Eye (tissue), 1 donor: ENCODE measurements around the gene FAIM2.

ENCODE experiments used
- DNase-seq: peaks from one replicate; pipeline ENCODE4 v3.0.0-alpha.2; 2015

The FAIM2 gene

DNA sequence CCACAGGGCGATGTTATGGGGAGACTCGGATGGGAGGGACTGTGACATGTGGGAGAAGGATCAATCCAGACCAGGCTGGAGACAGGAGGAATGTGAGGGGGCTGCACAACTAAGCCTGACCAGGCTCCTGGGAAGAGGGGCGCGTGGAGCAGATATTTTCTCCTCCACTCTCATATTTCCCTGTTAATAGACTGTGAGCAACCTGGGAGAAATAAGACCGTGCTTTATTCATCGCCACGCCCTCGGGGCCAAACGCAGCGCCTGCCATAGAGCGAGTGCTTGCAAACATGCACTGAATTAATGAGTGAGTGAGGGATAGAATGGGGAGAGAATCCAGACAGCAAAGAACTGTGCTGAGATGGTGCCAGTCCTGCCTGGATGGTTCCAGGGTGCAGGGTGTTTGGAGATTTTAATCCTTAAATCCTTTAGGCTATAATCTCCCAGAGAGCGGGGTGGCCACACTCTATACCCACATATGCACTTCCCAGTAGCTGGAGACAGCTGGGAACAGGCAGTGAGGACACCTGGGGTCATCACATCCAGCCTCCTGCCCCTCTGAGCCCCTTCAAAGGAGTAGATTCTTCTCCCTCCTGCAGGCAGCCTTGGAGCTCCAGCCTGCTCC lies 13.6 kb upstream of the FAIM2 start:
- no peak for DNase-seq

DNA sequence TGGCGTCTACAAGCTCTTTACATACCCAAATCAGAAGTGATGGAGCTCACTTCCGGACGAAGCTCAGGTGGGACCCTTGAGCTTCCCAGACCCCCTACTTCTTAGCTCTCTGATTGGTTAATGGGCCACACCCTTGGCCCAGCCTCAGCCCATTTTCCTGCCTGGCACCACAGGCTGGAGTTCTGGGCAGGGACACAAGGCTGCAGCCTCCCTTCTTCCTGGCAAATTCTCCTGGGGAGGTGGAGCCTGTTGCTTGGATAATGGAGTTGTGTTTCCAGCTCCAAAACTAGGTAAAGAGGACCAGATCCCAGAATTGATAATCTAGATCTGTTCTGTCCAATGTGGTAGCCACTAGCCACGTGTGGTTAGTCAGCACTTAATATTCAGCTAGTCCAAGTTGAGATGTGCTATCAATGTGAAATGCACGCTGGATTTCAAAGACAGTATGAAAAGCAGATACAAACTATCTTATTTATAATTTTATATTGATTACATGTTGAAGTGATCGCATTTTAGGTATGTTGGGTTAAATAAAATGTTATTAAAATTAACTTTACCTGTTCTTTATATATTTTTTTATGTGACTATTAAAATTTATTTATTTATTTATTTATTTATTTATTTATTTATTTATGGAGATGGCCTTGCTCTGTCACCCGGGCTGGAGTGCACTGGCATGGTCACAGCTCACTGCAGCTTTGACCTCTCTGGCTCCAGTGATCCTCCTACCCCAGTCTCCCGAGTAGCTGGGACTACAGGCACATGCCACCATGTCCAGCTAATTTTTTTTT lies 12.6 kb upstream of the FAIM2 start:
- no peak for DNase-seq

DNA sequence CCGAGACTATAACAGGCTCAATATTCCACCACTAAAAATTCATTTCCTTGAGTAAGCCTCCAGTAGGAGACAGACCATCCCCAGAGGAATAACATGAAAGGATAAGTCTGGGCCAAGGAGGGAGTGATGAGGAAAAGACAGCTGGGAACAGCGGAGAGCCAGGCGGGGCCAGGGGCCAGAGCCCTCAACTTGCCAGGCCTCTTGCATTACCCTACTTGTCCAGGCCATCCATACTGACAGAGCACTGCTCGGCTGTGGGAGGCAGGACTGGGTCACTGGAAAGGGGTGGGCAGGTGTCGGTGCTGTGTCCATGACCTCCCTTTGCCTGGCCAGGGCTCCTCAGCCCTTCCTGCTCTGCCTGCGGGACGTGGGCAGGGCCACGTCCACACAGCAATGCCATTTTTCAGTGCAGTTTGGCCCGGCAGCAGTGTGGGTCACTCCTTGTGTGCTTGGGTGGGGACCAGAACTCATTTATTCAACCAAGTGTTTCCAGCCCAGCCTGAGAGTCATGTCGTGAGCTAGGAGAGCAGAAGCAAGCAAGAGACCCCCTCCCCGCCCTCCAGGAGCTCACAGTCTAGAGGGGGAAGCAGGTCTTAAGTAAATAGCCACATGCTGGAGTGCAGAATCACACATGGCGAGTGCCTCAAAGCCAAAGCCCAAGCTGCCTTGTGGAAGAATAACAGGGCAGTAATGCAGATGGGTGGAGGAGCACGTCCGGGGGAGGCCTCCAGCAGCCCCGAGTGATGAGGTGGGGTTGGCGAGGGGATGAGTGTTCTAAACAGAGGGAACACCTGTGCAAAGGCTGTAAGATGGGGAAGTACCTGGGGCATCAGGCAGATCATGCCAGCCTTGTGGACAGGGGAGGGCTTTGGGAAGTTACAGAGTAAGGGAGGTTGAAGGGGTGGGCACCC lies 8.9 kb upstream of the FAIM2 start:
- no peak for DNase-seq

DNA sequence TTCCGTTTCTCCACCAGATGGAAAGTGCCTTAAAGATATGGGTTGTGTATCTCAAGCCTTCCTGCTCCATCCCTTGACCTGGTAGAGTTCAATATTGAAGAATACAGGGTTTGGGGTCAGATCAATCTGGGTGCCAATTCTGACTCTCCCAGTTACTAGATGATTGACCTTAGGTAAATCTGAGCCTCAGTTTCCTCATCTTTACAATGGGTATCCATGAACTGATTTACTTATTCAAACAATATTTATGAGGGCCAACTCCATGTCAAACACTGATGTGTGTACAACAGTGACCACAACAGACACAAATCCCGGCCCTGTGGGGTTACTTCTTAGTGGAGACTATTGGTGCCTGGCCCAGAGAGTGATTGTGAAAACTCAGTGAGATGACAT lies 7.5 kb upstream of the FAIM2 start:
- DNase-seq: no peak

DNA sequence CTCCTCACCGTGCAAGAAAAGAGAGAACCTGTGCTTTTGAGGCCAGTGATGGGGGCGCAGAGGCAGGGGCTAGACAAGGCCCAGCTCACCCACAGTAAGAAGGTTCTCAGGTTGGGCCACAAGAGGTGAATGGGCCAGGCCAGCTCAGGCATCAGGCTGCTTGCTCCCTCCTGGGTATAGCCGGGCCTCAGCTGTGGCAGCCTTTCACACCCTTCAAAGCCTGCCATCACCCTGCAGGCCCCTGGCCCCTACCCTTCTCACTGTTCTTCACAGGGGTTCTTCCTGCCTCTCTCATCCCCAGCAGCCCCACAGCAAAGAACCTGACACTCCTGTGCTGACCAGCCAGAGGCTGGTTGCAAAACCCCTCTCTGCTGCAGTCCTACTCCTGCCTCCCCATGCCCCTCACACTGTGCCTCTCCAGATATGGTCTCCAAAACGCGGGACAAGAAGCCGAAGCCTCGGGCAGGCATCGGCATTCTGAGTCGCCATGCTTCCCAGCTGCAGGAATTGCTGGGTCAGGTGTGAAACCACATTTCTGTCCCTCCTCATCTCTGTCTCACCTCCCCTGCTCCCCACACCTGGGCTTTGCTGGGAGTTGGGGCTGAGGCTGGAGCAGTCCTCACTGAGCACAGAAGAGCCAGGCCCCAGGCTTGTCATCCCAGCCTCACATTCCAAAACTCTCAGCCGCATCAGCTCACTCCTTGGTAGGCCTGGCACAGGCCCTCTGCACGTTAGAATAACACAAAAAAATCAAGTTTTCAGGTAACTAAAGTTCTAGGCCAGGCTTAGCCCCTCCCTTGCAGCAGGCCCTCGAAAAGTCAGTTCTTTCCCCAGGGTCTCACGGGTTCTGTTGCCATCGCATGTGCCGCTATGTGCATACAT lies 6.9 kb upstream of the FAIM2 start:
- no peak for DNase-seq

DNA sequence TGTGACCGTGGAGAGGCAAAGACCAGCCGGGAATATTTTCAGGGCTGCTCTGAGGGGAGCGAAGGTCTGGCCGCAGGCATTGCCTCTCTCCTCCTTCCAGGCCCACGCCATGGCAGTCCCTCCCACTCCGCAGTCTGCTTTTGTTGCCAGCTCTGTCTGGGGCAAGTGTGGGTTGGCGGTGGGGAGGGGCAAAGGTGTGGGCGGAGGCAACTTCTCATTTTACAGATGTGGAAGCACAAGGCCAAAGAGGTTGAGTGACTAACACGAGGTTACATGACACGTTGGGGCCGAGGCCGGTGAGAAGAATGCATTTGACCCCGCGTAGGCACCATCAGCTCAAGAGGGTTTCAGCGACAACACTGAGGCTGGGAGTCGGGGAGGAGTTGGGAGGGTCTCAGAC lies 6.1 kb upstream of the FAIM2 start:
- peak; percentile 68 for DNase-seq

DNA sequence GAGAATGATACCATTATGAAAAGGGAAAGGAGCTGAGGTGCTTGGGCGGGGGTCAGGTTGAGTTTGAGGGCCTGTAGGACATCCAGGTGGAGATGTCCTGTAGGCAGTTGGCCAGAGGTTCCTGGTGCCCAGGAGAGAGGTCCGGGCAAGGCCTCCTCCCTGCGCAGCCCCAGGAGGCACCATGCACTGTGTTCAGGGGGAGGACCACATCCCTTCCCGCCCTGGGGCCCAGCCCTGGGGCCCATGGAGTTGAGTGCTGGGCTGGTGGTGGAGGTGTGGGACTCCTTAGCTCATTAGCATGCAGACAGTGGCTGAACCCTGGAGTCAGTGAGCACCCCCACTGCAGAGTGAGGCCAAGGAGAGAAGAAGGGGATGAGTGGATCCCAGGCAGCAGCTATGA lies 5.7 kb upstream of the FAIM2 start:
- no peak for DNase-seq

DNA sequence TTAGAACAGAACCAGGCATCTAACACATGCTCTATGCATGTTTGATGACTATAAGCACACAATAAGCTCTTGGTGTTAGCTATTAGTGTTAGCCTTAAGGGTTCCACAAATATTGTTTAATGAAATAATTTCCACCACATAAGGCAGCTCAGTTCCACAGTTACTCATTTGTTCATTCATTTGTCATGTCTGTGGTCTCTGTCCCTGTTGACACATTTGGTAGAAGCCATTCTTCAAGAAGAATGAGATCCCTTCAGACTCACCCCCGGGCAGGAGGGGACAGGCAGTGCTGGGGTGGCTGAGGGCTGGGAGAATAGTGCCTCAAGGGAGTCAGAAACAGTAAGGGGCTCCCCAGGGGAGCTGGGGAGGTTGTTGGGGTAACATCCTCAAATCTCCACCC lies 3.7 kb upstream of the FAIM2 start:
- no peak for DNase-seq

DNA sequence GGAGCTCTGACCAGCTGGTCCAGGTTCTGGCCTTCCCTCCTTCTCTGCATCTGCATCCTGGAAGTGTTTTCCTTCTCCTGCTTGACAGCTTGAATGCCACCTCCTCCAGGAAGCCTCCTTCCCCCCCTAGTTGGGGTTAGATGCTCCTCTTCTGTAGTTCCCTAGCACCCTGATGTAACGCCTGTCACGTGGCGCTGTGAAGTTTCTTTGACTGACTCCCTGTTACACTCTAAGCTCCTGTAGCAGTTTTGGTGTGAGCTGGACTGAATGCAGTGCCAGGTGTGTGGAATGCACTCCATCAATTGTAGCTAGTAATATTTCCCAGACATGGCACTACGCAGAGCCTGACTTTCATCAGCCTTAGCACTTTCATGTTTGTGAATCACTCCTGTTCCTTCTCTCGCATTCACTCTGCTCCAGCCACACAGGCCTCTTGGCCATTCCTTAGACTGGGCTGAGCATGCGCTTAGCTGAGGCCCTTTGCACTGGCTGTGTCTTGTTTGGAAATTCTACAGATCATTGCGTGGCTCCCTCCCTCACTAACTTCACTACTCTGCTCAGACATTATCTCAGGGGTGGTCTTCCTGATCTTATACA lies 2.1 kb upstream of the FAIM2 start:
- no peak for DNase-seq

DNA sequence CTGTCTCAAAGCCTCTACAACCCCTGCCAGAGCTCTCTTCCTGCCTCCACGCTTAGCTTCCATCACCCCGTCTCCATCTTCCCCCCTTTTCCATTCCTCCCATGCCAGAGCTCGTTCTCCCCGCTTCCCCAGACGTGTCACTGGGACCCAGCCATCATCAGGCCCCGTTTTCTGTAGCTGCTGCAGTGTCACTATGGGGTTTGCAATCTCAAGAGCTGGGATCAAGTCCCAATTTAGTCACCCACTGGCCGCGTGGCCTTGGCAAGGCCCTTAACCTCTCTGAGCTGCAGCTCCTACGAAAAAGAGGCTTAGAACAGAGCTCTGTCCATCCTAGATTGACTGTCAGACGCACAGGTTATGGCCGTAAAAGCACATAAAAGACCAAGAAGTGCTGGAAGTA lies 901 bp upstream of the FAIM2 start:
- no peak for DNase-seq

DNA sequence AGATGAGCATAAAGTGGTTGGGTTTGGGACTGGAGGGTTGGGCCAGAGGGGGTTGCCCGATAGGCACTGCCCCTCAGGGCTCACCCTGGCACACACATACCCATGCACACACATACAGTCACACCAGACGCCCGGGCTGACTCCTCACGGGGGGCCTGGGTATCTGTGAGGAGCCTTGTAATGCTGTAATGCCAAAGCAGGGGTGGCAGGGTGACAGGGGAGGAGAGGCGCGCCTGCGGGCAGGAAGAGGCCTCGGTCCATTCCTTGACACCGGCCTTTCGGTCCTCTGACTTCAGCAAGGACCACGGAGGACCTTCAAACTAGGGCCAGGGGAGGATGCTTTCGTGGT lies 375 bp downstream of the FAIM2 start:
- no peak for DNase-seq

DNA sequence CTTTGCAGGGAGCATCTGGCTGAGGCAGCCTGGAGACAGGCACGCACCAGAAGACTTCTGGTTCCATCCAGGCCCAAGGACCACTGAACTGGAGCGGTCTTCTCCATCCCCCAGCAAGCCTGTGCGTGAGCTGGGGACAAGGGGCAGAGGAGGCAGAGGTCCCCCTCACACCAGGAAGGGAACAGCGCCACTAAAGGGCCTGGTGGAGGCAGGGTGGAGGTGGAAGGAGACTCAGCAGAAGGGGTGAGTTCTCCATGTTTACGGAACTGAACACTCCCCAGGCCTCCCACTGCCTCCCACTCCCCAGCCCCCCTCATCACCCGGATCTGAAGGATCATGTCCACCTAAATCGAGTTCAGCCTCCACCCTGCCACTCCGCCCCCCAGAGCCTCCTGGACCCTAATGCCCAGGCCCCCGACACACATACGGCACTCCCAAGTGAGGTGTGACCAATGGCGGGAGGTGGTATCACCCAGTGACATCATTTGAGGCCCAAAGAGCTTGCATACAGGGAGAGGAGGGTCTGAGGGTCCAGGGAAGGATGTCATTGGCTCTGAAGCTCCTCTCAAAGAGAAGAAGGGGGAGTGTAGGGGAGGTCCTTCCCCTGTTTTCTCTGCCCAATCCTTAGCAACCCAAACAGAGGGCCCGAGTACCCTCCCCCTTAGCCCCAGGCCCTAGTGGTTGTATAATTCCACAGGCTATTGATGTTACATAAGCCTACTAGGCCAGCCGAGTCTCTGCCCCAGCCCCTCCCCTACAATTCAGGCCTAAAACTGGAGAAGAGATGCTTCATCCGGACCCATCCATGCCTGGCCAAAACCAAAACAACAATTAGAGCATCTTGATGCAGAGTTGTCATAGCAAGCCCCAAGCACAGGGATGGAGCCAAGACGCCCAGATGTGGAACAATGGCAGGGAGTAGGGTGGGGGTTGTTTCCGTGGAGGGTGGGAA lies 1.0 kb downstream of the FAIM2 start:
- peak; percentile 79 for DNase-seq

DNA sequence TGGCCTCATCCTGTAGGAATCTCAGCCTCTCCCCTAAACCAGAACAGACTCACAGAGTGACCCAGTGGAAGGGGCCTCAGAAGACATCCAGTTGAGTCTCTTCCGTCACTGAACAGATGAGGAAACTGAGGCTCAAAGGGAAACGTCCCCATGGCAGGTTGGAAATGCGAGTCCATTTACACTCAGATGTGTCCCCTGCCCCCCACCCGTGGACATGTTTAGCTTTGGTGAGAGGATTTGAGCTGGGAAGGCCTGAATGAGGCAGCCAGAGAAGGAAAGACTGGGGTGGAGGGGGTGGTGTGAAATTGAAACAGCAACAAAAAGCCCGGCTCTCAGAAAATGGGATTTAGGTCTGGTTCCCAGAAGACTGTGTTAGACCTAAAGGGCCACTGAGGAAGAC lies 1.7 kb downstream of the FAIM2 start:
- DNase-seq: no peak

DNA sequence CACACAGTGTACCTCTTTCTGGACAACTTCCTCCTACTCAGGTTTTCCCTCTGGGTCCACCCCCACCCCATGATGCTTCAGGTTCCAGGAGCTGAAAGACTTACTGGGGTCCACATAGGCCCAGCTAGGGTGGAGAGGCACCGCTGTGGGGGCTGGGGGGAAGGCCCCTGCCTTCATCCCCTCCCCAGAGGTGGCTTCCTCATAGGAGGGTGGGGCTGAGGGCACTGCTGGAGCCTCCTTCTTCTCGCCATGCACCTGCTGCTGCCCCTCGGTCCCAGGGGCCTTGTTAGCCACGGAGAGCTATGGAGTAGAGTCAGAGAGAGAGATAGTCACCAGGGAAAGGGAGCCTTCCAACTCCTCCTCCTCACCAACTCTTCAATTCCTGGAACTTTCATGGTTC lies 2.7 kb downstream of the FAIM2 start:
- no peak for DNase-seq

DNA sequence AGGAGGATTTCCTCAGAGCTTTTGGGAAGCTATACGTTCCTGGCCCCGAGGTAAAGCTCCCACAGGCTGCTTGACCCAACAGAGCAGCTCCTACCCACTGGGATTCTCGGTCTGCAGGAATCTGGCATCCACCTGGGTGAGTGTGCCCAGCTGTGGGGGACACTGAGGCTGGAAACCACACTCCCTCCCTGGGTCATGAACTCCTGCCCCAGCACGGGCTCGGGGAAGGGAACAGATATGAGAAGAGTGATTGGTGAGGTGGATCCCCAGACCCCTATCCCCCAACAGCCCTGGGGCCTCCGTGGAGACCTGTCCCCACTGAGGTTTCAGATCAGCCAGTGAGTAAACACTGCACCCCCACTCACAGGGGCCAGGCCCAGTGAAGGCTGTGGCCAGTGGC lies 3.3 kb downstream of the FAIM2 start:
- no peak for DNase-seq

DNA sequence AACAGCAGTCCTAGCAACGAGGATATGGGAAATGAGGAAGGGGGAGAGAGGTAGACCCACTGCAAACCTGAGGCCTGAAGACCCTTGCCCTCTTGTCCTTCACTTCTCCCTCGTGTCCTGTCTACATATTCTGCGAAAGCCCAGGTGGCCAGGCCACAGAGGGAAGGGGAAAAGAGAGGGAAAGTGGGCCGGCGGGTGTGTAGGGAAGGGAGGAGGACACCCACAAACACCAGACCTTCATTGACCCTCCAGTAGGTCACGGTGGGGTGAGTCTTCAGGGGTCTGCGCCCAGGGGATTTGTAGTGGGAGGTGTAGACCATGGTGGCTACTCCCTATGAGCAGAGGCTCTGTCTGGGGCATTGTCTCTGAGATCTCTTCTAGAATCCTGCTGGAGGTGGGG lies 3.8 kb downstream of the FAIM2 start:
- no peak for DNase-seq

DNA sequence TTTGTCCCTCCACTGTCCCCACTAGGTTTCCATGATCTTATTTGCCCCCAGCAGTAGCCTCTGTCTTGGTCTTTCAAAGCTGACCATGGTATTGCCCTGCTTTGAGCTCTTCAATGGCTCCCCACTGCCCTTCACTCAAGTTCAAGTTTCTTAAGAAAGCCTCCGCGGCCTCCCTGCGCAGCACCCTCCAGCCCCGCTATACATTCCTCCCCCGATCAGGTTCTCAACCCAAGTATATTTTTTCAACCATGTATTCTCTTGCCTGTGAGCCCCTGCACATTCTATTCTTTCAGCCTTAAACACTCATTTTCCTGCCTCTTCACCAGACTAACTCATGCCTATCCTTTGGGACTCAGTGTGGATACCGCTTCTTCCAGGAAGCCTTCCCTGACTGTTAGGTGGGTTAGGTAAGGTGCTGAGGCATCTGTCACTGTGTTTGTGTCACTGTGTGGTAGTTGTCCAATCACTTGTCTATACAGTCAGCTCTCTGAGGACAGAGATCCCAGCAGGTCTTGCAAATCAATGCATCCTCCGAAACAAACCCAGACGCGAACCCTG lies 4.3 kb downstream of the FAIM2 start:
- no peak for DNase-seq

DNA sequence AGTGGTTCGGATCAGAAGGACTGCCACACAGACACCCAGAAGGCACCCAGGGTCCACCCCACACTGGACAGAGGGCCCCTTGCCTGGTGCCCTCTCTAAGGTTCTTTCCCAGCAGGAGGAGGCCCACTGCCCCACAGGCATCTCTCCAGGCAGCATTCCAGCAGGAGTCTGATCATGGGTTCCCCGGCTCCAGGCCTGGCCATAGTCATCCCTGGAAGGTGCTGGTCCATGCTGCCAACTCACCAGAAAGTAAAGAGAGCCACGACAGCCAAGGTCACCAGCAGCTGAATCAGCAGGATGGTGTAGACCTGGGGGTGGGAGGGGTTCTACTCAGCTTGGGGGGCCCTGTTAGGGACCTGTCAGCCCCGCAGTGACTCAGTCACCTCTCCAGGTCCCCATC lies 6.4 kb downstream of the FAIM2 start:
- no peak for DNase-seq

DNA sequence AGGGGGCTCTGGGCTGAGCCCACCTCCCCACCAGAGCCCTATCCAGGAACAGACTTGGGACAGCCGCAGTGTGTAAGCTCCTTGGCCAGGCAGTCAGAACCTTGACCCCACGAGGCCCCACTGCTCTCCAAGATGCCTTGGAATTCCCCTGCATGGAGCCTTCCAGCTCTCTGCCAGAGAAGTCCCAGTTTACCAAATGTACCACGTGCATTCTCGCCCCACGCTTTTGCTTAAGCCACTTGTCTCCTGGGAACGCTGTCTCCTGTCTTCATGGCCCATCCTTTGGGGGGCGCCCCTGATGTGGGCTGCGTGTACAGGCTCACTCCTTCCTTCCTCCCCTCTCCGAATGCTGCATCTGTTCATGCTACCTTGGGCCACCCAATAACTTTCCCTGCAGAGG lies 7.9 kb downstream of the FAIM2 start:
- no peak for DNase-seq

DNA sequence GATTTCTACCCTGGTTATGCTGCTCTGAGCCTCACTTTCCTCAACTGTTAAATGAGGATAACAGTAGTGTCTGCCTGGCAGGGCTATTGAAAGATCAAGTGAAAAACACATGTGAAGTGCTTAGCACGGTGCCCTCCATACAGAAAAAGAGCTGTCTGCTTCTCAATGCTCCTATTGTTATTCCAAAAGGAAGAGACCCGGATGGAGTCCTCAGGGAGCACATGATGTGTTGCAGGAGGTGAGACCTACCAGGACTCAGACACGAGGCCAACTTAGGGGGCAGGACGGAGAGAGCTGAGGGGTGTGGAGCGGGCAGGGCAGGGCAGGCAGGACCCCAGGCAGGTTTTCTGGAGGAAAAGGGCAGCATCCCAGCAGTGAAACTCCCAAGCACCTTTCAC lies 8.9 kb downstream of the FAIM2 start:
- DNase-seq: no peak
